Measurements from ENCODE around the gene PRTFDC1. TPM values are rescaled to one million over a fixed set of nuclear protein-coding genes. Genes with fewer than 3 reads are reported as not detected.

PRTFDC1 gene
- total RNA-seq, 1 donor from 2014 or later, result 9.1 TPM

GRCh38 chr10:24974976-24975375 is 22.6 kb upstream of the PRTFDC1 start:
- Histone ChIP-seq H3K36me3 (ENCODE audit: insufficient read depth, low read length) (no peaks in the 10 kb centered on the region), H3K4me3 (ENCODE audit: insufficient read depth, low read depth, low read length) (no peak overlapping the region), H3K79me2 (ENCODE audit: insufficient read depth, low read length) (no peaks in the 10 kb centered on the region), H3K9me3 (ENCODE audit: insufficient read depth, low read depth, low read length) (no peaks in the 10 kb centered on the region), H2AFZ (ENCODE audit: low read depth, low read length) (no peak overlapping the region), H3K27ac (ENCODE audit: low read depth, low read length) (no peak overlapping the region), H3K9ac (ENCODE audit: low read length) (no peak overlapping the region), H4K20me1 (ENCODE audit: insufficient read depth, low read length) (no peaks in the 10 kb centered on the region), H3K4me1 (ENCODE audit: insufficient read depth, low read length) (peaks cover 2% of the 10 kb centered on the region), H3K27me3 (ENCODE audit: insufficient read depth, low read length) (no peaks in the 10 kb centered on the region), H3K4me2 (ENCODE audit: low read length) (no peak overlapping the region)
- DNase-seq (ENCODE audit: low read depth) (peak; percentile 81), FAIRE-seq (no peak)
- H3K27me3 Mint-ChIP-seq (ENCODE audit: low read depth, unreplicated experiment), result peaks cover 2% of the 10 kb centered on the region
- no peaks in the 10 kb centered on the region for H3K9me3 Mint-ChIP-seq (ENCODE audit: unreplicated experiment)
- TF ChIP-seq, protein P1, sequence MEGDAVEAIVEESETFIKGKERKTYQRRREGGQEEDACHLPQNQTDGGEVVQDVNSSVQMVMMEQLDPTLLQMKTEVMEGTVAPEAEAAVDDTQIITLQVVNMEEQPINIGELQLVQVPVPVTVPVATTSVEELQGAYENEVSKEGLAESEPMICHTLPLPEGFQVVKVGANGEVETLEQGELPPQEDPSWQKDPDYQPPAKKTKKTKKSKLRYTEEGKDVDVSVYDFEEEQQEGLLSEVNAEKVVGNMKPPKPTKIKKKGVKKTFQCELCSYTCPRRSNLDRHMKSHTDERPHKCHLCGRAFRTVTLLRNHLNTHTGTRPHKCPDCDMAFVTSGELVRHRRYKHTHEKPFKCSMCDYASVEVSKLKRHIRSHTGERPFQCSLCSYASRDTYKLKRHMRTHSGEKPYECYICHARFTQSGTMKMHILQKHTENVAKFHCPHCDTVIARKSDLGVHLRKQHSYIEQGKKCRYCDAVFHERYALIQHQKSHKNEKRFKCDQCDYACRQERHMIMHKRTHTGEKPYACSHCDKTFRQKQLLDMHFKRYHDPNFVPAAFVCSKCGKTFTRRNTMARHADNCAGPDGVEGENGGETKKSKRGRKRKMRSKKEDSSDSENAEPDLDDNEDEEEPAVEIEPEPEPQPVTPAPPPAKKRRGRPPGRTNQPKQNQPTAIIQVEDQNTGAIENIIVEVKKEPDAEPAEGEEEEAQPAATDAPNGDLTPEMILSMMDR (IDR thresholded peaks at IDR 0.05; ENCODE audit: insufficient read depth, low read depth, low read length), result no peak
- no peak for TF ChIP-seq EZH2 (IDR thresholded peaks at IDR 0.05; ENCODE audit: insufficient read depth, low read length)
- H3K4me3 Mint-ChIP-seq (ENCODE audit: unreplicated experiment), result no peak overlapping the region
- no peak overlapping the region for H3K27ac Mint-ChIP-seq (ENCODE audit: unreplicated experiment)
- H3K4me1 Mint-ChIP-seq (ENCODE audit: low read depth, unreplicated experiment), result peaks cover 2% of the 10 kb centered on the region
- H3K36me3 Mint-ChIP-seq (ENCODE audit: low read depth, unreplicated experiment), result no peaks in the 10 kb centered on the region

DNA sequence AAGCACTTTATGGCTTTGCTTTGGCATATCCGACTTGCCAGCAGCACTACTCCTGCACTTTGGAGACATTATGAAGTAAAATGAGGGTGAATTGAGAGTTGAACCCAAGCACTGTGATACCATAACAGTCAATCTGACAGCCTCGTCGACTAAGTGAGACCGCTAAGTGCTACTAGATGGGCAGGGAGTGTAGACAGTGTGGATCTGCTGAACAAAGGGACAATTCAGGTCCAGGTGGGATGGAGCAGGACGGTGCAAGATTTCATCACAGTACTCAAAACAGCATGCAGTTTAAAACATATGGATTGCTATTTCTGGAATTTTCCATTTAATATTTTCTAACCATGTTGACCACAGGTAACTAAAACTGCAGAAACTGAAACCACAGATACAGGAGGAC is 20.8 kb upstream of the PRTFDC1 start:
- FAIRE-seq (no peak), DNase-seq (ENCODE audit: low read depth) (no peak)
- Mint-ChIP-seq H3K9me3 (ENCODE audit: unreplicated experiment) (no peaks in the 10 kb centered on the region), H3K4me1 (ENCODE audit: low read depth, unreplicated experiment) (peaks cover 2% of the 10 kb centered on the region), H3K27me3 (ENCODE audit: low read depth, unreplicated experiment) (no peaks in the 10 kb centered on the region), H3K27ac (ENCODE audit: unreplicated experiment) (no peak overlapping the region), H3K36me3 (ENCODE audit: low read depth, unreplicated experiment) (no peaks in the 10 kb centered on the region), H3K4me3 (ENCODE audit: unreplicated experiment) (no peak overlapping the region)
- H3K27me3 ChIP-seq (ENCODE audit: insufficient read depth, low read length), result no peaks in the 10 kb centered on the region
- H4K20me1 ChIP-seq (ENCODE audit: insufficient read depth, low read length), result no peaks in the 10 kb centered on the region
- H2AFZ ChIP-seq (ENCODE audit: low read depth, low read length), result no peak overlapping the region
- no peak for TF ChIP-seq EZH2 (IDR thresholded peaks at IDR 0.05; ENCODE audit: insufficient read depth, low read length)
- TF ChIP-seq, protein P1 (IDR thresholded peaks at IDR 0.05; ENCODE audit: insufficient read depth, low read depth, low read length), result no peak
- peaks cover 2% of the 10 kb centered on the region for H3K4me1 ChIP-seq (ENCODE audit: insufficient read depth, low read length)
- H3K27ac ChIP-seq (ENCODE audit: low read depth, low read length), result no peak overlapping the region
- no peak overlapping the region for H3K9ac ChIP-seq (ENCODE audit: low read length)
- H3K4me2 ChIP-seq (ENCODE audit: low read length), result no peak overlapping the region
- H3K4me3 ChIP-seq (ENCODE audit: insufficient read depth, low read depth, low read length), result no peak overlapping the region
- no peaks in the 10 kb centered on the region for H3K79me2 ChIP-seq (ENCODE audit: insufficient read depth, low read length)
- H3K36me3 ChIP-seq (ENCODE audit: insufficient read depth, low read length), result no peaks in the 10 kb centered on the region
- H3K9me3 ChIP-seq (ENCODE audit: insufficient read depth, low read depth, low read length), result no peaks in the 10 kb centered on the region

GRCh38 chr10:24971374-24971773 is 19.0 kb upstream of the PRTFDC1 start:
- Mint-ChIP-seq H3K36me3 (ENCODE audit: low read depth, unreplicated experiment) (no peaks in the 10 kb centered on the region), H3K27me3 (ENCODE audit: low read depth, unreplicated experiment) (no peaks in the 10 kb centered on the region), H3K27ac (ENCODE audit: unreplicated experiment) (no peak overlapping the region), H3K9me3 (ENCODE audit: unreplicated experiment) (no peaks in the 10 kb centered on the region), H3K4me3 (ENCODE audit: unreplicated experiment) (no peak overlapping the region), H3K4me1 (ENCODE audit: low read depth, unreplicated experiment) (peaks cover 2% of the 10 kb centered on the region)
- DNase-seq (ENCODE audit: low read depth) (no peak), FAIRE-seq (no peak)
- Histone ChIP-seq H4K20me1 (ENCODE audit: insufficient read depth, low read length) (no peaks in the 10 kb centered on the region), H3K79me2 (ENCODE audit: insufficient read depth, low read length) (no peaks in the 10 kb centered on the region), H3K4me3 (ENCODE audit: insufficient read depth, low read depth, low read length) (no peak overlapping the region), H2AFZ (ENCODE audit: low read depth, low read length) (no peak overlapping the region), H3K27me3 (ENCODE audit: insufficient read depth, low read length) (no peaks in the 10 kb centered on the region), H3K9ac (ENCODE audit: low read length) (no peak overlapping the region), H3K36me3 (ENCODE audit: insufficient read depth, low read length) (no peaks in the 10 kb centered on the region), H3K4me2 (ENCODE audit: low read length) (no peak overlapping the region), H3K27ac (ENCODE audit: low read depth, low read length) (no peak overlapping the region), H3K9me3 (ENCODE audit: insufficient read depth, low read depth, low read length) (no peaks in the 10 kb centered on the region), H3K4me1 (ENCODE audit: insufficient read depth, low read length) (peaks cover 2% of the 10 kb centered on the region)
- TF ChIP-seq, protein P1 (IDR thresholded peaks at IDR 0.05; ENCODE audit: insufficient read depth, low read depth, low read length), result no peak
- TF ChIP-seq EZH2 (IDR thresholded peaks at IDR 0.05; ENCODE audit: insufficient read depth, low read length), result no peak
